Astrocyte (in vitro differentiated cells and primary cell): ENCODE measurements around the gene SMC1B. TPM values are rescaled to one million over a fixed set of nuclear protein-coding genes. Genes with fewer than 3 reads are reported as not detected.

ENCODE experiments used
- DNase-seq: peaks from one replicate; pipeline ENCODE4 v3.0.0-alpha.2; 2010; ENCODE audit warnings: low read depth
- FAIRE-seq: peaks from 2 replicates; lab custom pipeline; 2011; peaks lifted over from hg19 to GRCh38; lab: Jason Lieb, UNC
- H2AFZ ChIP-seq: 2 replicates; pipeline ENCODE4 v1.6.0; 2012; ENCODE audit warnings: low read depth, low read length, inconsistent platforms
- H3K27ac ChIP-seq: 2 replicates; pipeline ENCODE4 v1.5.1; 2011; ENCODE audit warnings: low read depth, low read length, inconsistent platforms
- H3K27me3 ChIP-seq: 2 replicates; pipeline ENCODE4 v1.6.0; 2011; ENCODE audit warnings: low read length, inconsistent platforms; ENCODE audit not compliant: insufficient read depth
- H3K36me3 ChIP-seq: 2 replicates; pipeline ENCODE4 v1.5.1; 2011; ENCODE audit warnings: low read length, inconsistent platforms; ENCODE audit not compliant: insufficient read depth
- H3K4me1 ChIP-seq: 2 replicates; pipeline ENCODE4 v1.5.1; 2011; ENCODE audit warnings: low read length, inconsistent platforms; ENCODE audit not compliant: insufficient read depth
- H3K4me2 ChIP-seq: 2 replicates; pipeline ENCODE4 v1.6.0; 2012; ENCODE audit warnings: low read length, inconsistent platforms
- H3K4me3 ChIP-seq: 2 replicates; pipeline ENCODE4 v1.5.1; 2011; ENCODE audit warnings: low read depth, mild to moderate bottlenecking, low read length, inconsistent platforms; ENCODE audit not compliant: insufficient read depth
- H3K79me2 ChIP-seq: 2 replicates; pipeline ENCODE4 v1.6.0; 2012; ENCODE audit warnings: mild to moderate bottlenecking, low read length, inconsistent platforms; ENCODE audit not compliant: insufficient read depth
- H3K9ac ChIP-seq: 2 replicates; pipeline ENCODE4 v1.6.0; 2012; ENCODE audit warnings: mild to moderate bottlenecking, low read length, inconsistent platforms
- H3K9me3 ChIP-seq: 2 replicates; pipeline ENCODE4 v1.5.1; 2012; ENCODE audit warnings: low read depth, mild to moderate bottlenecking, low read length, inconsistent platforms; ENCODE audit not compliant: insufficient read depth
- H4K20me1 ChIP-seq: 2 replicates; pipeline ENCODE4 v1.6.0; 2012; ENCODE audit warnings: low read length, inconsistent platforms; ENCODE audit not compliant: insufficient read depth
- H3K27ac Mint-ChIP-seq: one replicate; pipeline ENCODE4 v1.8.0; 2021; ENCODE audit warnings: mild to moderate bottlenecking, mixed read lengths; ENCODE audit not compliant: unreplicated experiment
- H3K27me3 Mint-ChIP-seq: one replicate; pipeline ENCODE4 v1.8.0; 2021; ENCODE audit warnings: low read depth, mixed read lengths; ENCODE audit not compliant: unreplicated experiment
- H3K36me3 Mint-ChIP-seq: one replicate; pipeline ENCODE4 v1.8.0; 2021; ENCODE audit warnings: low read depth, mixed read lengths; ENCODE audit not compliant: unreplicated experiment
- H3K4me1 Mint-ChIP-seq: one replicate; pipeline ENCODE4 v1.8.0; 2021; ENCODE audit warnings: low read depth, mixed read lengths; ENCODE audit not compliant: unreplicated experiment
- H3K4me3 Mint-ChIP-seq: one replicate; pipeline ENCODE4 v1.8.0; 2021; ENCODE audit warnings: mild to moderate bottlenecking, moderate library complexity, mixed read lengths; ENCODE audit not compliant: unreplicated experiment
- H3K9me3 Mint-ChIP-seq: one replicate; pipeline ENCODE4 v1.8.0; 2021; ENCODE audit warnings: mild to moderate bottlenecking, mixed read lengths; ENCODE audit not compliant: unreplicated experiment
- CTCF ChIP-seq: IDR thresholded peaks from 2 replicates; pipeline ENCODE4 v1.5.1; 2011; ENCODE audit warnings: low read depth, mild to moderate bottlenecking, inconsistent platforms, low read length, moderate library complexity; ENCODE audit not compliant: insufficient read depth
- EZH2 ChIP-seq: IDR thresholded peaks from 2 replicates; pipeline ENCODE4 v1.6.1; 2012; ENCODE audit warnings: mild to moderate bottlenecking, low read length, inconsistent platforms; ENCODE audit not compliant: insufficient read depth
- total RNA-seq: library from RNA; stranded (reverse); gene quantifications from 2 replicates; pipeline ENCODE4 v1.2.1, GENCODE V29; 2021

Gene SMC1B
- total RNA-seq, 1 donor from 2014 or later, result not detected

GRCh38 chr22:45458532-45458931, 45.1 kb upstream of the SMC1B start:
- no peak overlapping the region for H3K9ac ChIP-seq
- no peaks in the 10 kb centered on the region for H4K20me1 ChIP-seq
- H3K4me1 ChIP-seq, result no peaks in the 10 kb centered on the region
- FAIRE-seq (no peak), DNase-seq (no peak)
- Mint-ChIP-seq H3K9me3 (peaks cover 5% of the 10 kb centered on the region), H3K4me3 (no peak overlapping the region), H3K27ac (no peak overlapping the region), H3K36me3 (no peaks in the 10 kb centered on the region), H3K4me1 (no peaks in the 10 kb centered on the region), H3K27me3 (peaks cover 37% of the 10 kb centered on the region)
- no peak overlapping the region for H2AFZ ChIP-seq
- H3K4me2 ChIP-seq, result no peak overlapping the region
- no peak overlapping the region for H3K27ac ChIP-seq
- H3K79me2 ChIP-seq, result no peaks in the 10 kb centered on the region
- no peak overlapping the region for H3K4me3 ChIP-seq
- no peaks in the 10 kb centered on the region for H3K9me3 ChIP-seq
- TF ChIP-seq CTCF (no peak), EZH2 (no peak)
- H3K36me3 ChIP-seq, result no peaks in the 10 kb centered on the region
- H3K27me3 ChIP-seq, result no peaks in the 10 kb centered on the region

GRCh38 chr22:45456811-45457210, 43.4 kb upstream of the SMC1B start:
- Histone ChIP-seq H3K4me1 (peaks cover 3% of the 10 kb centered on the region), H3K9me3 (no peaks in the 10 kb centered on the region), H4K20me1 (no peaks in the 10 kb centered on the region), H3K27me3 (no peaks in the 10 kb centered on the region), H3K79me2 (no peaks in the 10 kb centered on the region), H3K36me3 (no peaks in the 10 kb centered on the region), H3K4me2 (no peak overlapping the region), H3K9ac (no peak overlapping the region), H2AFZ (no peak overlapping the region), H3K4me3 (no peak overlapping the region), H3K27ac (no peak overlapping the region)
- Mint-ChIP-seq H3K4me3 (no peak overlapping the region), H3K27ac (no peak overlapping the region), H3K9me3 (peaks cover 5% of the 10 kb centered on the region), H3K4me1 (no peaks in the 10 kb centered on the region), H3K27me3 (peaks cover 54% of the 10 kb centered on the region), H3K36me3 (no peaks in the 10 kb centered on the region)
- TF ChIP-seq CTCF (no peak), EZH2 (no peak)
- FAIRE-seq (no peak), DNase-seq (no peak)

- no peaks in the 10 kb centered on the region for H3K4me1 Mint-ChIP-seq
- DNase-seq (no peak), FAIRE-seq (no peak)
- H3K36me3 Mint-ChIP-seq, result no peaks in the 10 kb centered on the region
- no peak overlapping the region for H3K4me2 ChIP-seq
- H3K27me3 ChIP-seq, result no peaks in the 10 kb centered on the region
- no peaks in the 10 kb centered on the region for H4K20me1 ChIP-seq
- no peaks in the 10 kb centered on the region for H3K36me3 ChIP-seq
- peaks cover 59% of the 10 kb centered on the region for H3K27me3 Mint-ChIP-seq
- no peak overlapping the region for H2AFZ ChIP-seq
- no peak overlapping the region for H3K27ac ChIP-seq
- TF ChIP-seq CTCF, result no peak
- no peak for TF ChIP-seq EZH2
- no peak overlapping the region for H3K4me3 Mint-ChIP-seq
- peaks cover 5% of the 10 kb centered on the region for H3K9me3 Mint-ChIP-seq
- no peak overlapping the region for H3K9ac ChIP-seq
- no peak overlapping the region for H3K27ac Mint-ChIP-seq
- H3K4me3 ChIP-seq, result no peak overlapping the region
- peaks cover 7% of the 10 kb centered on the region for H3K4me1 ChIP-seq
- H3K9me3 ChIP-seq, result no peaks in the 10 kb centered on the region
- H3K79me2 ChIP-seq, result no peaks in the 10 kb centered on the region
Observed at GRCh38 chr22:45455621-45456020, 42.2 kb upstream of the SMC1B start.
